ENCODE measurements around the gene EXOC6B.

Gene EXOC6B

DNA sequence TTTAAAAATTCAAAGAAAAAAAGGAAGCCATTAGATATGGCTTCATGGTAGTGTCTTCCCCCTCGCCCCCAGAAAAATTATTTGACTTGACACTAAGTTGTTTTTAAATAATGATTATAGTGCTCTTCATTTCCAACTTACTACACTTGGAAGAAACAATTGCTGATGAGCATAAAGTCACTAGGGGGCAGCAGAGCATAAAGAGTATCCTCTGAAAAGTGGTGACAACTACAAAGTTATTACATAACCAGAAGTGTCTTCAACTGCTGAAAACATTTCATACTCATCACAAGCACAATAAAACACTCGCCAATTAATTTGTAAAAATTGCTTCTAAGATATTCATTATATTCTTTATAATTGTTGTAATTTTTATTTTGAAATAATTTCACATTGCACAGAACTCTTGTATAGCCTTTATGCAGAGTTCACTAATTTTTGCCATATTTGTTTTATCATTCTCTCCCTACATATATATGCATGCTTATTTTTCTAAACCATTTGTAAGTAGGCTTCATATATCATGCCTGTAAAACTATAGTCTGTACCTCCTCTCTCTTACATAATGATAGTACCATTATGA, 54.9 kb downstream of the EXOC6B start:
- H3K36me3 ChIP-seq (ENCODE audit: control insufficient read depth, insufficient read depth, low read length): no peaks in the 10 kb centered on the region
- H3K27ac ChIP-seq (ENCODE audit: insufficient read depth, low read depth, low read length, poor library complexity, severe bottlenecking): no peak overlapping the region
- no peak overlapping the region for H3K4me3 ChIP-seq (ENCODE audit: insufficient read depth, low read depth, low read length)
- 0% methylated on average over 1 of the region's 2 CpGs; no CpG with 5 or more reads in 1 of the 2 experiments for WGBS, 2 experiments
- H3K4me1 ChIP-seq (ENCODE audit: control insufficient read depth, insufficient read depth, low read length): no peaks in the 10 kb centered on the region
- H3K9me3 ChIP-seq (ENCODE audit: control insufficient read depth, low read length): no peaks in the 10 kb centered on the region
- H3K27me3 ChIP-seq (ENCODE audit: control insufficient read depth, insufficient read depth, low read length, poor library complexity, severe bottlenecking): no peaks in the 10 kb centered on the region

DNA sequence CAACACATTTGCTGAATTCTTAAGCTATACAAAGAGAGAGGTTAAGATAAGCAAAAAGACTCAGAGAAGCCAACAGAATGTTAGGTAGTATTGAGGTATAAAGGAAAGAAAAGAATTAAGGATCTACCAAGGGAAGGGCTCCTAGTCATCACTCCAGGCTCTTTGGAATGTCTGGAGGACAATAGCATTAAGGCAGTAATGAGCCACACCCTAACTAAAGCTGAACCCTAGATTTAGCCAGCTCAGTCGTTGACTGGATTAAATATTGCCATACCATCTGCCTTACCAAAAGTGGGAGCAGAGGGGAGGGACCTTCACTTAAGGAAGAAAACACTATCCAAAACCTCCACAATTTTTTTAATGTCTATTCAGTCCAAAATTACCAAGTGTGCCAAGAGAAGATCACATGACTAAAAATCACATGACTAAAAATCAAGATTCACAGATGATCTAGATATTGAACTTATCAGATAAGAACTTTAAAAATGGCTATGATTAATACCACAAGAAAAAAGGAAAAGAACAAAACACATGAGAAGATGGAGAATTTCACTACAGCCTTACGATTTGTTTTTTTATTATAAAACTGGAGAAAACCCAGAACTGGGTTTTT, 59.7 kb downstream of the EXOC6B start:
- no peak overlapping the region for H3K4me3 ChIP-seq (ENCODE audit: insufficient read depth, low read depth, low read length)
- H3K27me3 ChIP-seq (ENCODE audit: control insufficient read depth, insufficient read depth, low read length, poor library complexity, severe bottlenecking): no peaks in the 10 kb centered on the region
- no peak overlapping the region for H3K27ac ChIP-seq (ENCODE audit: insufficient read depth, low read depth, low read length, poor library complexity, severe bottlenecking)
- no peaks in the 10 kb centered on the region for H3K9me3 ChIP-seq (ENCODE audit: control insufficient read depth, low read length)
- no peaks in the 10 kb centered on the region for H3K4me1 ChIP-seq (ENCODE audit: control insufficient read depth, insufficient read depth, low read length)
- no peaks in the 10 kb centered on the region for H3K36me3 ChIP-seq (ENCODE audit: control insufficient read depth, insufficient read depth, low read length)
- 79 to 83% methylated on average over 2 of the region's 2 CpGs for WGBS, 2 experiments

DNA sequence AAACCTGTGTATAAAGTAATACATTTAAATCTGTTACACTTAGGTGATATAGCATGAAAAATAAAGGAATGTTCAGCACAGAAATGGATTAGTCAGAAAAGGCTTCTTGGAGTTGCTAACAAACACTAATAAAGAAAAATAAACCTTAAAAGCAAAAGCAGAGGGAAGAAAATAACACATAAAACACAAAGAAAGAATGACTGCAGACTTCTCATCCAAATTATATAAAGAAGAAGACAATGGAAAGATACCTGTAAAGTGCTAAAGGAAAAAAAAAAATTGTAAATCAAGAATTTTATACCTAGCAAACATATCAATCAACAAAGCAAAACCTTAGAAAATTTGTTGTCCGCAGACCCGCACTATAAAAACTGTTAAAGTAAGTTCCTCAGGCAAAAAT, 63.6 kb downstream of the EXOC6B start:
- H3K9me3 ChIP-seq (ENCODE audit: control insufficient read depth, low read length): no peaks in the 10 kb centered on the region
- WGBS, 2 experiments: 90 to 100% methylated on average over 2 of the region's 2 CpGs

DNA sequence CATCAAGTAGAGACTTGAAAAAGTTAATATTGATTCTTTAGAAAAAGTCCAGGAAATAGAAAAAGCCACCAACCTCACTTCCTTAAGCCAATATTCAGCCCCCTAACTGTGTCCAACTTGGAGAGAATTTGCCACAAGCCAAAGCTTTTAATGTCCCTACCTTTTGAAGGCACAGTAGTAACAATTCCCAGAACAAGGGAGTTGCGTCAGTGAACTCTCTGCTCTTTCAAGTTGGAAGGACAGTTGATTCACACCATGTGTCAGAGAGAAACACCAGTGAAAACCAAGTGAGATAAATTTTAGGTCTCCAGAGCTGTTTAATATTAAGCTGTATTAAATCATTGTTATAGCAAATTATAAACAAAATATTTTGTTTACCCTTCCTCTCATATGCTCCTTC, 66.1 kb downstream of the EXOC6B start:
- Histone ChIP-seq H3K27me3 (ENCODE audit: control insufficient read depth, insufficient read depth, low read length, poor library complexity, severe bottlenecking) (no peaks in the 10 kb centered on the region), H3K9me3 (ENCODE audit: control insufficient read depth, low read length) (no peaks in the 10 kb centered on the region), H3K4me3 (ENCODE audit: insufficient read depth, low read depth, low read length) (no peak overlapping the region), H3K36me3 (ENCODE audit: control insufficient read depth, insufficient read depth, low read length) (no peaks in the 10 kb centered on the region), H3K27ac (ENCODE audit: insufficient read depth, low read depth, low read length, poor library complexity, severe bottlenecking) (no peak overlapping the region), H3K4me1 (ENCODE audit: control insufficient read depth, insufficient read depth, low read length) (no peaks in the 10 kb centered on the region)
- WGBS, 2 experiments: 100% methylated on average over 1 of the region's 1 CpG

More for the DNA sequence above, 63.6 kb downstream of the EXOC6B start:
- H3K4me3 ChIP-seq (ENCODE audit: insufficient read depth, low read depth, low read length): no peak overlapping the region
- H3K27ac ChIP-seq (ENCODE audit: insufficient read depth, low read depth, low read length, poor library complexity, severe bottlenecking): no peak overlapping the region
- no peaks in the 10 kb centered on the region for H3K36me3 ChIP-seq (ENCODE audit: control insufficient read depth, insufficient read depth, low read length)
- H3K4me1 ChIP-seq (ENCODE audit: control insufficient read depth, insufficient read depth, low read length): no peaks in the 10 kb centered on the region
- no peaks in the 10 kb centered on the region for H3K27me3 ChIP-seq (ENCODE audit: control insufficient read depth, insufficient read depth, low read length, poor library complexity, severe bottlenecking)

DNA sequence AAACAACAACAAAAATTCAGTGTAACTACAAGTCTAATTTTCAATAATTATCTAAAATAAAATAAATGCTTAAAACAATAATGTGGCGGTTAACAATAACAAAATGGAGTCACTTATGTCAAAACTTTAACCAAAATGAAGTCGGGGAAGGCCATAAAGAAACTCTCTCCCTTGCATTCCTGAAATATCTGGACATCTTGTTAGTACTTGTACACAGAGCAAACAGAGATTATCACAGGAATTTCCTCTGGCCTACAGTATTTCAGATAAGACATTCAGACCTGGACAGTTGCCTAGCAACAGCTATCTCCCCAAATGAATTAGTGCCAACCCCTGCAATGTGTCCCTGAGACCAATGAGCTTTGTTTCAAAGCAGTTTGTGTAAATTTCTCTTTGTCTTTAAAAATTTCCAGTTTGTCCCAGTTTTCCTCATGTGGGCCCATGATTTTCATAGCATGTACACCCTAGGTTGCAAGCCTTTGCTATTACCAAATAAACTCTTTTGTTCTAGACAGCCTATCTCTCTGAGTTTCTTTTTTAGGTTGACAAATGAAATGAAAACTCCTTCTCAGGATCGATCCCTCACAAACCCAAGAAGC, 68.6 kb downstream of the EXOC6B start:
- WGBS, 2 experiments: 93 to 95% methylated on average over 3 of the region's 3 CpGs
- Histone ChIP-seq H3K9me3 (ENCODE audit: control insufficient read depth, low read length) (no peaks in the 10 kb centered on the region), H3K27me3 (ENCODE audit: control insufficient read depth, insufficient read depth, low read length, poor library complexity, severe bottlenecking) (no peaks in the 10 kb centered on the region), H3K4me1 (ENCODE audit: control insufficient read depth, insufficient read depth, low read length) (no peaks in the 10 kb centered on the region), H3K27ac (ENCODE audit: insufficient read depth, low read depth, low read length, poor library complexity, severe bottlenecking) (peak overlapping the region; percentile 51), H3K4me3 (ENCODE audit: insufficient read depth, low read depth, low read length) (no peak overlapping the region), H3K36me3 (ENCODE audit: control insufficient read depth, insufficient read depth, low read length) (no peaks in the 10 kb centered on the region)

DNA sequence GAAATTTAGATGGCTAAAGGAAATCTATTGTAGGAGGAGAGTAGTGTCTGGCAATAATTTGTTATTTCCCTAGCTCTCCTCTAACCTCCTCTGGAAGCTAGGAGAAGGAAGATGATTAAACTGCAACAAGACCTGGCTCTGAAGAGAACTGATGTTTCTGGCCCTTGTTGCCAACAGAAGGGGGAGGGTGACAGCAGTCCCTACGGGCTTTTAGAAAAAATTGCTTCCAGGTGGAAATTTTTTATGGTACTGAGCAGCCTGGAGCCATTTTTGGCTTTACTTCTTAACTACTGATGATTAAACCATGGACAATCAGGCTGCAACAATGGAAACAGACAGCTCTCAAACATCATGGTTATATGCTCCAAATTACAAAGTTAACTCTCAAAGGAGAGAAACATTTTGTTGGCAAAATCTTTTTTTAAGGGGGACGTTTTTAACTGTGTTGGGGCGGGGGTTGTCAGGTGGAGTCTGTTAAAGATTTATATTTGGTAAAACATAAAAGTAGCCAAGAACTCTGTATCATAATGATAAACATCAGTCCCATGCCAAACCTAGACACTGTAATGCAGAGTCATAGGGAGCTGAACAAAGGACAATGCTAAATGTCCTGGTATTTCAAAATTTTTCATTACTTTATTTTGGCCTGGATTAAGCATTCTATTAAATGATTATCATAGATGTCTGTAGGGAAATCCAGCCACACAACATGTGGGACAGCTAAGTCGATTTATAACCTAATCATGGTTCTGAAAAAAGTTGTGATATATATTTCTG, 70.0 kb downstream of the EXOC6B start:
- WGBS, 2 experiments: 82 to 97% methylated on average over 2 to 4 of the region's 4 CpGs
- H3K9me3 ChIP-seq (ENCODE audit: control insufficient read depth, low read length): no peaks in the 10 kb centered on the region
- H3K27ac ChIP-seq (ENCODE audit: insufficient read depth, low read depth, low read length, poor library complexity, severe bottlenecking): no peak overlapping the region
- H3K4me1 ChIP-seq (ENCODE audit: control insufficient read depth, insufficient read depth, low read length): no peaks in the 10 kb centered on the region
- no peaks in the 10 kb centered on the region for H3K36me3 ChIP-seq (ENCODE audit: control insufficient read depth, insufficient read depth, low read length)
- no peak overlapping the region for H3K4me3 ChIP-seq (ENCODE audit: insufficient read depth, low read depth, low read length)
- no peaks in the 10 kb centered on the region for H3K27me3 ChIP-seq (ENCODE audit: control insufficient read depth, insufficient read depth, low read length, poor library complexity, severe bottlenecking)

DNA sequence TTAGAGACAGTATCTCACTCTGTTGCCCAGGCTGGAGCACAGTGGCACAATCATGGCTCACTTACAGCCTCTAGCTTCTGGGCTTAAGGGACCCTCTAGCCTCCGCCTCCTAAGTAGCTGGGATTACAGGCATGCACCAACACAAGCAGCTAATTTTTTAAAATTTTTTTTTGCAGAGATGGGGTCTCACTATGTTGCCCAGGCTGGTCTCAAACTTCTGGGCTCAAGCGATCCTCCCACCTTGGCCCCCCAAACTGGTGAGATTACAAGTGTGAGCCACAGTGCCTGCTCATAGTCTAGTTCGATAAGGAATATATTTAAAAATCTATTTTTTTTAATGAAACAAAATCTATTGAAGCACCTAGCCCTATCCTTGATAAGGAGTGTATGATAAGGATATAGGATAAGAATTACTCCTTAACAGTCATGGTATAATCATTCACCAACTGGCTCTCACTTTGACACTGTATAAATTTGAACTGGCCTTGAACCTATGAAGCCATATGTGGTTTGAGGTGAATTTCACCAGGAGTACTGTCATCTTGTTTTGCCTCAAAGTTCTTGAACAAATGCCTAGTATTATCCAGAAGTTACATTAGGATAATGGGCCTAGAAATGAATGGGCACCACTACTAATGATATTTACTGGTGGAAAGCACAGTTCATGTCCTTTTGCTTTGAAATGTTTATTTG, 71.1 kb downstream of the EXOC6B start:
- Histone ChIP-seq H3K4me1 (ENCODE audit: control insufficient read depth, insufficient read depth, low read length) (no peaks in the 10 kb centered on the region), H3K4me3 (ENCODE audit: insufficient read depth, low read depth, low read length) (no peak overlapping the region)

DNA sequence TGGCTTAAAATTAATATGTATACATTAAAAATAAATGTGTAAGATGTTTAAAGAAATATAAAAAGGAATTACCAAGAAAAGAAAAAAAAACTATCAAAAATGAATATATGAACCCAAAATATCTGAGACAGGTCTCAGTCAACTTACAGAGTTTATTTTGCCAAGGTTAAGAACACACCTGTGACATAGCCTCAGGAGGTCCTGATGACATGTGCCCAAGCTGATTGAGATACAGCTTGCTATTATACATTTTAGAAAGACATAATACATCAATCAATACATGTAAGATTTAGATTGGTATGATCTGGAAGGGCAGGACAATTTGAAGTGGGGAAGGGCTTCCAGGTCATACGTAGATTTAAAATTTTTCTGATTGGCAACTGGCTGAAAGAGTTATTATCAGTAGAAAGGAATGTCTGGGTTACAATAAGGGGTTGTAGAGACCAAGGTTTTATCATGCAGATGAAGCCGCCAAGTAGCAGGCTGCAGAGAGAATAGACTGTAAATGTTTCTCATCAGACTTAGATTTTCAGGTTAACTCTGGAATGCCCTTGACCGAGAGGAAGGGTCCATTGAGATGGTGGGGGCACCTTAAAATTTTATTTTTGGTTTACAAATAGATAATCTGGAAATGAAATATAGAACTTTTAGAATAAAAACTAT, 74.7 kb downstream of the EXOC6B start:
- Histone ChIP-seq H3K4me1 (ENCODE audit: control insufficient read depth, insufficient read depth, low read length) (no peaks in the 10 kb centered on the region), H3K27ac (ENCODE audit: insufficient read depth, low read depth, low read length, poor library complexity, severe bottlenecking) (no peak overlapping the region), H3K36me3 (ENCODE audit: control insufficient read depth, insufficient read depth, low read length) (no peaks in the 10 kb centered on the region), H3K9me3 (ENCODE audit: control insufficient read depth, low read length) (no peaks in the 10 kb centered on the region), H3K27me3 (ENCODE audit: control insufficient read depth, insufficient read depth, low read length, poor library complexity, severe bottlenecking) (no peaks in the 10 kb centered on the region), H3K4me3 (ENCODE audit: insufficient read depth, low read depth, low read length) (no peak overlapping the region)
- 23 to 39% methylated on average over 3 of the region's 3 CpGs for WGBS, 2 experiments

More for the DNA sequence above, 71.1 kb downstream of the EXOC6B start:
- no peak overlapping the region for H3K27ac ChIP-seq (ENCODE audit: insufficient read depth, low read depth, low read length, poor library complexity, severe bottlenecking)
- no peaks in the 10 kb centered on the region for H3K27me3 ChIP-seq (ENCODE audit: control insufficient read depth, insufficient read depth, low read length, poor library complexity, severe bottlenecking)
- 92% methylated on average over 2 of the region's 3 CpGs for WGBS, 2 experiments
- no peaks in the 10 kb centered on the region for H3K9me3 ChIP-seq (ENCODE audit: control insufficient read depth, low read length)
- no peaks in the 10 kb centered on the region for H3K36me3 ChIP-seq (ENCODE audit: control insufficient read depth, insufficient read depth, low read length)

DNA sequence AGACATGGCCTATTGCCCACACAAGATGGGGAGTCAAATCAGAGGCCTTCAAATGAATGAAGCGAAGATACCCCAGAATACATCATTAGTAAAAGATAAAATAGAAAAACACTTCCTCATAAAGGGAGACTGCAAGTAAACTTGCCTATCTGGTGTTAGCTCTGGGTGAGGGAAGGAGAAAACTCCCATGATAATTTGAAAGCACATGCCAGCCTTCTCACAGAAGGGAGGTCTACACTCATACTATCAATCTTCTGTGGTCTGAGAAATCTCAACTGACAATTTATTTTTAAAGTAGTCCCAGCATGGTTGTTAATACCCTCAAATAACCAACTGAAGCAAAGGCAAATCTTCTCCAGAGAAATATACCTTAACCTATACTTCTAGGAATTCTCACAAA, 75.4 kb downstream of the EXOC6B start:
- 100% methylated on average over 1 of the region's 1 CpG; no CpG with 5 or more reads in 1 of the 2 experiments for WGBS, 2 experiments
- no peaks in the 10 kb centered on the region for H3K27me3 ChIP-seq (ENCODE audit: control insufficient read depth, insufficient read depth, low read length, poor library complexity, severe bottlenecking)

More for the DNA sequence above, 75.4 kb downstream of the EXOC6B start:
- Histone ChIP-seq H3K27ac (ENCODE audit: insufficient read depth, low read depth, low read length, poor library complexity, severe bottlenecking) (no peak overlapping the region), H3K9me3 (ENCODE audit: control insufficient read depth, low read length) (no peaks in the 10 kb centered on the region), H3K4me1 (ENCODE audit: control insufficient read depth, insufficient read depth, low read length) (no peaks in the 10 kb centered on the region), H3K36me3 (ENCODE audit: control insufficient read depth, insufficient read depth, low read length) (no peaks in the 10 kb centered on the region), H3K4me3 (ENCODE audit: insufficient read depth, low read depth, low read length) (no peak overlapping the region)

All from ectodermal cell (in vitro differentiated cells).